Stimulated activated CD4-positive, alpha-beta T cell treated with anti-CD3 and anti-CD28 coated beads, TNF-alpha, amount 100 ng/mL, for 24 hours (primary cell): Measurements from ENCODE around the gene TMEM107.

Experiments used
- DNase-seq, 3 experiments: peaks; one replicate each; pipeline ENCODE4 v3.0.0-alpha.2; 2020; ENCODE audit warnings: low read depth in 3 of 3

Gene TMEM107

GRCh38 chr17:8137645-8138373, 38.4 kb downstream of the TMEM107 start:
- no peak for DNase-seq

DNA sequence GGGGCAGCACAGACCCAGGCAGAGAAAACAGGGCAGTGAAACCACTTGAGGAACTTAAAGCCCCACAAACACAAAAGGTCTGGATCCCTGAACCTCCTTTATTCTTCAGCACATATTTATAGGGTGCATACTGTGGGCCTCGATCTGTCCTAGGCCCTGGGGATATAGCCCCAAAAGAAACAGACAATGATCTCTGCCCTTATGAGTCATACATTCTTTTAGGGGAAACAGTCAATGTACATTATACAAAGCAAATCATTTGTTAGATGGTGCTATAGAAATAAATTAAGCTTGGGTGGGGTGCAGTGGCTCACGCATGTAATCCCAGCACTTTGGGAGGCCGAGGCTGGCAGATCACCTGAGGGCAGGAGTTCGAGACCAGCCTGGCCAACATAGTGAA, 42.2 kb downstream of the TMEM107 start:
- DNase-seq, result no peak

- DNase-seq, result no peak
Observed at GRCh38 chr17:8133399-8133798, 42.8 kb downstream of the TMEM107 start.

DNA sequence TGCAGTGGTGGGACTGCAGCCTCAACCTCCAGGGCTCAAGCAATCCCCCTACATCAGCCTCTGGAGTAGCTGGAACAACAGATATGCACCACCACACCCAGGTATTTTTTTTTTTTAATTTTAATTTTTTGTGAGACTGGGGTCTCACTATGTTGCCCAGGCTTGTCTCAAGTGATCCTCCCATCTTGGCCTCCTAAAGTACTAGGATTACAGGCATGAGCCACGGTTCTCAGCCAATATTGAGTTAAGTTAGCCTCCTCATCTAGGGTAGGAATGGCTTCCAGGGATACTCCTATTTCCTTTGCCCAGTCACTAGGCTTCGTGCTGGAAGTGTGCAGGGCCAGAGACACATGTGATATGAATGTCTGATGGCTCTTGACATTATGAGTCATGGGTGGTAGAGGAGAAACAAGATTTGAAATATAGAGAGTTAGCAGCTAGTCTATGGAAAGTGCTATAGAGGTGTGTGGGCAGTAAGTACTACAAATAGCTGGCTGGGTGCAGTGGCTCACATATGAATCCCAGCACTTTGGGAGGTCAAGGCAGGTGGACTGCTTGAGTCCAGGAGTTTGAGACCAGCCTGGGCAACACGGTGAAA, 44.2 kb downstream of the TMEM107 start:
- no peak for DNase-seq

DNA sequence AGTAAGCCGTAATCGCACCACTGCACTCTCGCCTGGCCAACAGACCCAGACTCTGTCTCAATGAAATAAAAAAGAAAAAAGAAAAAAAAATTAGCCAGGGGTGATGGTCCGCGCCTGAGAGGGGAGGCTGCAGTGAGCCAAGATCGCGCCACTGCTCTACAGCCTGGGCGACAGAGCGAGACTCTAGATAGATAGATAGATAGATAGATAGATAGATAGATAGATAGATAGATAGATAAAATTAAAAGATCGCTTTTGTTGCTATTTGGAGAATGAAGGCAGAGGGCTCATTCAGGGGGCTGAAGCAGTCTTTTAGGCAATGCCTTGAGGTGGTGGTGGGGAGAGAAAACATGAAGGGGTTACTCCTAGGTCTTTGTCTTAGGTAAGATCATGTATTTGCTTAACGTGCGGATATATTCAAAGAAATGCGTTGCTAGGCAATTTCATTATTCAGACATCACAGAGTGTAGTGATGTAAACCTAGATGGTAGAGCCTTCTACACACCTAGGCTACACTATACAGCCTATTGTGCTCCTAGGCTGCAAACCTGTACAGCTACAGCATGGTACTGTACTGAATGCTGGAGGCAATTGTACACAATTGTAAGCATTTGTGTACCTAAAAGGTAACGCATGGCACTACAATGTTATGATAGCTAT, 47.9 kb downstream of the TMEM107 start:
- DNase-seq, result no peak

- DNase-seq, result peak in 1 of 3 experiments; percentile 59
Observed at GRCh38 chr17:8126491-8127066, 49.6 kb downstream of the TMEM107 start.

- peak in 1 of 3 experiments; percentile 16 for DNase-seq
Observed at GRCh38 chr17:8125947-8126490, 50.2 kb downstream of the TMEM107 start.

GRCh38 chr17:8125154-8125946, 50.8 kb downstream of the TMEM107 start:
- DNase-seq, result peak; percentile 85 to 89 (median 88)

- DNase-seq, result peak in 1 of 3 experiments; percentile 24
Observed at GRCh38 chr17:8124350-8125153, 51.6 kb downstream of the TMEM107 start.

GRCh38 chr17:8123695-8124349, 52.4 kb downstream of the TMEM107 start, which contains the start of gene HES7:
HES7 (minus strand) TSS chr17:8124106; CDS start chr17:8124084, 22 bp downstream.
- DNase-seq, result no peak

DNA sequence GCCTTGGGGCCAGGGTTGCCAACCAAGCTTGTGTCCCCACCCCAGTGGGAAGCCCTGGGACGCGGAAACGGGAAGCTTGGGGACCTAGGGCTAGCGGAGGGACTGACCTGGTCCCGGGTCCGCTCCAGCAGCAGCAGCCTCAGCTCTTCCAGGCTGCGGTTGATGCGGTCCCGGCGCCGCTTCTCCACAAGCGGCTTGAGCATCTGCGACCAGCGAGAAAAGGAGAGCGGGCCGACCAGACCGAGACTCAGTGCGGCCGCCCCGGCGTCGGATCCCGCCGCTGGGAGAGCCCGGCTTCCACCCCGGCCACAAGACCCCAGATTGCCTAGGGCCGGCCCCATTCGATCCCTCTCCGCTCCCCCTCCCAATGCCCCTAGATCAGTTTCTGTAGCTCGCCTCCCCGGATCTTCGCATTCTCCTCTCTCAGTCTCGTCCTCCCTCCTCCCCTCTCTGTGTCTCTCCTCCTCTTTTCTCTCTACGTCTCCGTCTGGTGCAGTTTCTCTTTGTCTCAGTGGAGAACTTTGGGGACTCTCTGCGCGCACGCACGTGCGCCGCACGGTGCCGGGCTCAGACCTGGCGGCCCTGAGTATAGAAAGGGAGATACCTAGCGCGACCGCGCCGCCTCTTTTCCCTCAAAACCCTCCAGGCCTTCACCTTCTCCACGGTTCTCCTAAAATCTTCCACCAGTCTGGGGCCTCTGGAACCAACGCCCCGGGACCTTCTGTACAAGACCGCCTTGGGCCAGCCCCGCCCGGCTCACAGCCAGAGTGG, 53.1 kb downstream of the TMEM107 start:
- peak in 1 of 3 experiments; percentile 51 for DNase-seq
